Lower leg skin (tissue), 3 donors: ENCODE results near the gene COG2.

Source experiments
- CTCF ChIP-seq, 3 donors: fragments of 450-650 bp; IDR thresholded peaks; one replicate each; pipeline ENCODE4 v1.5.1; 2016; ENCODE audit warnings: antibody characterized with exemption in 3 of 3, mild to moderate bottlenecking in 3 of 3, moderate library complexity in 2 of 3
- POLR2A ChIP-seq, 2 donors: fragments of 450-650 bp; IDR thresholded peaks; one replicate each; pipeline ENCODE4 v1.6.1; 2016 to 2017; ENCODE audit warnings: antibody characterized with exemption in 2 of 2, mild to moderate bottlenecking in 1 of 2, moderate library complexity in 1 of 2

- TF ChIP-seq CTCF (IDR thresholded peaks at IDR 0.05) (no peak), POLR2A (IDR thresholded peaks at IDR 0.05) (no peak)
These were observed 27.3 kb downstream of the COG2 start for GRCh38 chr1:230669543-230669942.
